Smooth muscle cell (in vitro differentiated cells): ENCODE results near the gene RNASE12. TPM values are rescaled to one million over a fixed set of nuclear protein-coding genes. Genes with fewer than 3 reads are reported as not detected.

Experiments used
- DNase-seq: peaks from one replicate; lab custom pipeline; 2025; ENCODE audit not compliant: unreplicated experiment; lab: John Stamatoyannopoulos, UW
- H2AFZ ChIP-seq: fragments of 200-600 bp; sonication (generic); 2 replicates; pipeline ENCODE4 v1.6.0; 2016; ENCODE audit warnings: antibody characterized with exemption, low read depth, mild to moderate bottlenecking
- H3F3A ChIP-seq: fragments of 200-600 bp; sonication (generic); 2 replicates; pipeline ENCODE4 v1.6.0; 2017; ENCODE audit warnings: antibody characterized with exemption, low read depth
- H3K27ac ChIP-seq: fragments of 200-600 bp; sonication (generic); 2 replicates; pipeline ENCODE4 v1.5.1; 2016; ENCODE audit warnings: low read depth, mild to moderate bottlenecking
- H3K27me3 ChIP-seq: fragments of 200-600 bp; sonication (generic); 2 replicates; pipeline ENCODE4 v1.6.1; 2016; ENCODE audit warnings: low read depth, mild to moderate bottlenecking
- H3K36me3 ChIP-seq: fragments of 200-600 bp; sonication (generic); 2 replicates; pipeline ENCODE4 v1.5.1; 2016; ENCODE audit warnings: low read depth
- H3K4me1 ChIP-seq: fragments of 200-600 bp; sonication (generic); 2 replicates; pipeline ENCODE4 v1.5.1; 2016; ENCODE audit warnings: low read depth
- H3K4me2 ChIP-seq: fragments of 200-600 bp; sonication (generic); 2 replicates; pipeline ENCODE4 v1.6.0; 2016; ENCODE audit warnings: mild to moderate bottlenecking
- H3K4me3 ChIP-seq: fragments of 200-600 bp; sonication (generic); 2 replicates; pipeline ENCODE4 v1.5.1; 2016; ENCODE audit warnings: mild to moderate bottlenecking
- H3K79me2 ChIP-seq: fragments of 200-600 bp; sonication (generic); 2 replicates; pipeline ENCODE4 v1.6.0; 2016; ENCODE audit warnings: low read depth, mild to moderate bottlenecking
- H3K9ac ChIP-seq: fragments of 200-600 bp; sonication (generic); 2 replicates; pipeline ENCODE4 v1.6.0; 2016; ENCODE audit warnings: low read depth
- H3K9me3 ChIP-seq: fragments of 200-600 bp; sonication (generic); replicated peaks from 2 replicates; pipeline ENCODE4 v1.5.1; 2016; ENCODE audit warnings: low read depth
- H4K20me1 ChIP-seq: fragments of 200-600 bp; sonication (generic); 2 replicates; pipeline ENCODE4 v1.6.0; 2016; ENCODE audit warnings: low read depth
- CTCF ChIP-seq: fragments of 200-600 bp; sonication (generic); IDR thresholded peaks from 2 replicates; pipeline ENCODE4 v1.5.1; 2017; ENCODE audit warnings: borderline replicate concordance, mild to moderate bottlenecking, antibody characterized with exemption; ENCODE audit not compliant: insufficient read depth, poor library complexity, severe bottlenecking
- WGBS: methylation state at CpG from one replicate; pipeline ENCODE4 v1.1.7; 2016; ENCODE audit warnings: low lambda C conversion rate; 5-methylcytosine and 5-hydroxymethylcytosine counted together
- polyA plus RNA-seq: library from polyadenylated mRNA; unstranded; fragments of >200 nt; fragmentation: Nextera tagmentation; extraction: Ambion mirVana; gene quantifications from 2 replicates; pipeline ENCODE4 v1.2.1, GENCODE V29; 2016
- total RNA-seq: library from RNA; depleted of rRNA; stranded (reverse); fragments of >200 nt; gene quantifications from 2 replicates; pipeline ENCODE4 v1.2.3, GENCODE V29; 2014

The RNASE12 gene, protein sequence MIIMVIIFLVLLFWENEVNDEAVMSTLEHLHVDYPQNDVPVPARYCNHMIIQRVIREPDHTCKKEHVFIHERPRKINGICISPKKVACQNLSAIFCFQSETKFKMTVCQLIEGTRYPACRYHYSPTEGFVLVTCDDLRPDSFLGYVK
- total RNA-seq (not detected in 2 replicates), polyA plus RNA-seq (not detected in 2 replicates)

- H3K4me3 ChIP-seq: no peak within 1 kb of the TSS
- no peak within 1 kb of the TSS for H3K9ac ChIP-seq
- H3K9me3 ChIP-seq: no peaks in the 10 kb centered on the region
- TF ChIP-seq CTCF: no peak
- WGBS: 83% methylated on average over 4 of the region's 4 CpGs
- no peaks in the 10 kb centered on the region for H3K36me3 ChIP-seq
- no peaks in the 10 kb centered on the region for H4K20me1 ChIP-seq
- H3K27me3 ChIP-seq: no peaks in the 10 kb centered on the region
- H3K27ac ChIP-seq: no peak within 1 kb of the TSS
- no peak within 1 kb of the TSS for H2AFZ ChIP-seq
- H3F3A ChIP-seq: no peaks in the 10 kb centered on the region
- no peak within 1 kb of the TSS for H3K4me2 ChIP-seq
- no peak for DNase-seq
- H3K79me2 ChIP-seq: no peaks in the 10 kb centered on the region
- no peaks in the 10 kb centered on the region for H3K4me1 ChIP-seq
These were observed at the start of gene RNASE12 for GRCh38 chr14:20591235-20591634. RNASE12 (minus strand) TSS chr14:20591376; CDS start chr14:20590723, 653 bp downstream.

DNA sequence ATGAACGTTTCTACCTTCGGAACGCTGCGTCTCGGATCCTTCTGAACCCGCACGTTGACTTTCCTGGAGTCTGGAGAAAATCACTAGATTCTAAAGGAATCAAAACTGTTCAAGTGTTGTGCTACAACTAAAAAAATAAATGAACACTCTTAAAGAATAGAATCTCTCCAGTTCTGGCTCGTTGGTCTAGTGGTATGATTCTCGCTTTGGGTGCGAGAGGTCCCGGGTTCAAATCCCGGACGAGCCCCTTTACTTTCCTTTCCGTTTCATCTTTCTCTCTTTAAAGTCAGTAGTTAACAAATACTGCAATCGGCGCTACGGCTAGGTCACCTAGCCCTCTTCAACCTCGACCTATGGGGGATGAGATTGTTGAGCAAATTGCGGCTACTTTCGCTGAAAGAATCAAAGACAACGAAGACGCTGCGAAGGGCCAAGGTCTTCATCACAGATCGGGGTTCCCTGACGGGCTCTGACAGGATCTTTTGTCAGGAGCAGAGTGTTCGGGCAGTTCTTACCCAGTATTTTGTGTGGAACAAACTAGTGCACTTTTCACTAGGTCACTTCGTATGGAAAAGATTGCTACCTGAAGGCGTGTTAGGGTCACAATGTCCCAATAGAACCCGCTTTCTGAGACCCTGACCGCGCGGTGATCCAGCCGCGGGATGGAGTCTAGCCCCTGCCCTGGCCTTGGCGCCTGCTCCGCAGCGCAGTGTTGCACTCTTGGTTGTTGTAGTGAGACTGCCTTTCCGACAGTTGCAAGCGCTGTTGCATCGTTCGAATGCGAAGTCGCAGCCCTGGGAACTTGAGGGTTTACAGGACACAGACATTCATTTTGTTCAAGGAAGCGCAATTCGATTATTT is 41.9 kb upstream of the RNASE12 start:
- Histone ChIP-seq H3K27ac (no peak overlapping the region), H3K4me3 (peak overlapping the region; percentile 51), H2AFZ (no peak overlapping the region), H3K4me2 (peak overlapping the region; percentile 93), H3K36me3 (no peaks in the 10 kb centered on the region), H4K20me1 (no peaks in the 10 kb centered on the region), H3K9me3 (no peaks in the 10 kb centered on the region), H3K9ac (no peak overlapping the region), H3K4me1 (peaks cover 10% of the 10 kb centered on the region), H3F3A (peaks cover 5% of the 10 kb centered on the region), H3K79me2 (no peaks in the 10 kb centered on the region), H3K27me3 (peaks cover 18% of the 10 kb centered on the region)
- no peak for DNase-seq
- no peak for TF ChIP-seq CTCF
- WGBS: 2% methylated on average over 45 of the region's 45 CpGs

DNA sequence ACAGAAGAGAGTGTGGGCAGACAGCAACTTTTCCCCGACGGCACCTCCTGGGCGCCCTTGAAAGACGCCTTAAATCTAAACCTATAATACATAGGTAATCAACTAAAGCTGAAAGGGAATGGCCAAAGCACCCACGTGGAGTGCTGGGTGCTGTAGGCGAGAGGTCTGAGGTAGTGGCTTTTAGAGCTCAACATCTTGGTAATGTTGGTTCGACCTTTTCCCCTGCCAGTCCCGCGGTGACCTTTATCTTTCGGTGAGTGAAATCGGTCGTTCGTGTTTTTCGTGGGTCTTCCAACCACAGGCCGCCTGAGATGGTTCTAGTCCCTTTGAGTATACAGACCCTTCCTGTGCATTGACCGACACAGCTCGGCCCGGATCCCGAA is 41.3 kb upstream of the RNASE12 start:
- no peak for TF ChIP-seq CTCF

More for the DNA sequence above, 41.3 kb upstream of the RNASE12 start:
- peaks cover 13% of the 10 kb centered on the region for H3K4me1 ChIP-seq
- WGBS: 1% methylated on average over 19 of the region's 19 CpGs
- peaks cover 5% of the 10 kb centered on the region for H3F3A ChIP-seq
- H3K36me3 ChIP-seq: no peaks in the 10 kb centered on the region
- no peak for DNase-seq
- H3K4me2 ChIP-seq: peak overlapping the region; percentile 93
- H3K79me2 ChIP-seq: no peaks in the 10 kb centered on the region
- no peak overlapping the region for H3K27ac ChIP-seq
- H4K20me1 ChIP-seq: no peaks in the 10 kb centered on the region
- H3K27me3 ChIP-seq: peaks cover 18% of the 10 kb centered on the region
- peak overlapping the region; percentile 51 for H3K4me3 ChIP-seq
- H3K9ac ChIP-seq: no peak overlapping the region
- no peak overlapping the region for H2AFZ ChIP-seq
- H3K9me3 ChIP-seq: no peaks in the 10 kb centered on the region
